HepG2 (cell line): ENCODE measurements around the gene C9orf50. TPM values are rescaled to one million over a fixed set of nuclear protein-coding genes. Genes with fewer than 3 reads are reported as not detected.

Source experiments
- BCL6 ChIP-seq: IDR thresholded peaks from 2 replicates; pipeline ENCODE4 v1.6.1; 2016; ENCODE audit warnings: missing genetic modification reagents, missing compliant biosample characterization
- FOSL2 ChIP-seq: sonication (generic); formaldehyde crosslinking; IDR thresholded peaks from 2 replicates; pipeline ENCODE4 v1.4.0; 2020; ENCODE audit warnings: missing genetic modification reagents
- HNRNPLL ChIP-seq: fragments of 200-400 bp; formaldehyde crosslinking; IDR thresholded peaks from 2 replicates; pipeline ENCODE4 v1.6.1; 2017; ENCODE audit warnings: mild to moderate bottlenecking, low read depth, low read length; ENCODE audit not compliant: poor library complexity, severe bottlenecking
- HOXA3 ChIP-seq: sonication (generic); formaldehyde crosslinking; IDR thresholded peaks from 2 replicates; pipeline ENCODE4 v1.5.0; 2020; ENCODE audit warnings: missing genetic modification reagents
- ISL2 ChIP-seq: sonication (generic); formaldehyde crosslinking; IDR thresholded peaks from 2 replicates; pipeline ENCODE4 v1.5.0; 2020; ENCODE audit warnings: missing genetic modification reagents
- NCOA5 ChIP-seq: sonication (generic); formaldehyde crosslinking; IDR thresholded peaks from 2 replicates; pipeline ENCODE4 v1.4.0; 2020; ENCODE audit warnings: missing genetic modification reagents
- NFKB2 ChIP-seq: sonication (generic); formaldehyde crosslinking; IDR thresholded peaks from 2 replicates; pipeline ENCODE4 v1.4.0; 2020; ENCODE audit warnings: missing genetic modification reagents, borderline replicate concordance
- RELA ChIP-seq: sonication (generic); formaldehyde crosslinking; IDR thresholded peaks from 2 replicates; pipeline ENCODE4 v1.4.0; 2020; ENCODE audit warnings: missing genetic modification reagents
- SRSF4 ChIP-seq: fragments of 200-400 bp; formaldehyde crosslinking; IDR thresholded peaks from one replicate; pipeline ENCODE4 v1.6.1; 2018; ENCODE audit warnings: mild to moderate bottlenecking, low read depth, low read length, moderate library complexity; ENCODE audit not compliant: poor library complexity, severe bottlenecking
- YEATS2 ChIP-seq: sonication (generic); formaldehyde crosslinking; IDR thresholded peaks from 2 replicates; pipeline ENCODE4 v1.4.0; 2020; ENCODE audit warnings: missing genetic modification reagents, borderline replicate concordance
- ZBTB7A ChIP-seq: sonication (generic); formaldehyde crosslinking; IDR thresholded peaks from 2 replicates; pipeline ENCODE4 v1.8.0; 2022; ENCODE audit warnings: mild to moderate bottlenecking, missing genetic modification reagents
- ZNF746 ChIP-seq: sonication (generic); formaldehyde crosslinking; IDR thresholded peaks from 2 replicates; pipeline ENCODE4 v1.8.0; 2022; ENCODE audit warnings: mild to moderate bottlenecking, missing genetic modification reagents
- polyA plus RNA-seq, 8 experiments: library from polyadenylated mRNA; depleted of rRNA in 3 of 8; stranded (reverse) in 7 of 8; unstranded in 1 of 8; fragments of >200 nt; fragmentation: Illumina TruSeq in 4 of 8; extraction: Trizol in 4 of 8; gene quantifications; 2 replicates each; pipeline versions ENCODE4 v1.2.1 to v1.2.3, GENCODE V29; 2011 to 2016; ENCODE audit warnings: low read depth in 4 of 8, missing spikeins in 1 of 8, mixed read lengths in 1 of 8; ENCODE audit not compliant: insufficient read depth in 1 of 8
- total RNA-seq, 5 experiments: library from RNA; depleted of rRNA; stranded (reverse); fragments of >200 nt; fragmentation: Illumina TruSeq; extraction: Trizol; gene quantifications; 2 replicates each; pipeline ENCODE4 v1.2.3, GENCODE V29; 2016; ENCODE audit warnings: low read depth in 1 of 5
- TF ChIP-seq, protein P1 (sequence below): sonication (generic); formaldehyde crosslinking; IDR thresholded peaks from 2 replicates; pipeline ENCODE4 v1.8.0; 2022; ENCODE audit warnings: missing genetic modification reagents, mild to moderate bottlenecking, moderate library complexity, borderline replicate concordance
- TF ChIP-seq, protein P2 (sequence below): IDR thresholded peaks from 2 replicates; pipeline ENCODE4 v1.6.1; 2018; ENCODE audit warnings: missing genetic modification reagents
- TF ChIP-seq, protein P3 (sequence below): fragments of 450-650 bp; IDR thresholded peaks from 2 replicates; pipeline ENCODE4 v1.6.1; 2016
- TF ChIP-seq, protein P4 (sequence below): sonication (generic); formaldehyde crosslinking; IDR thresholded peaks from 2 replicates; pipeline ENCODE4 v1.4.0; 2020; ENCODE audit warnings: missing genetic modification reagents
- TF ChIP-seq, protein P5 (sequence below): IDR thresholded peaks from 2 replicates; pipeline ENCODE4 v1.6.1; 2016; ENCODE audit warnings: missing compliant biosample characterization, missing genetic modification reagents, borderline replicate concordance
- TF ChIP-seq, protein P6 (sequence below): sonication (generic); formaldehyde crosslinking; IDR thresholded peaks from 2 replicates; pipeline ENCODE4 v1.4.0; 2020; ENCODE audit warnings: mild to moderate bottlenecking, missing genetic modification reagents

Gene C9orf50
- total and polyA plus RNA-seq, 2 of the 13 experiments (the other 11 are each of a cell fraction or from before 2014, with no cell fraction given) = not detected

DNA sequence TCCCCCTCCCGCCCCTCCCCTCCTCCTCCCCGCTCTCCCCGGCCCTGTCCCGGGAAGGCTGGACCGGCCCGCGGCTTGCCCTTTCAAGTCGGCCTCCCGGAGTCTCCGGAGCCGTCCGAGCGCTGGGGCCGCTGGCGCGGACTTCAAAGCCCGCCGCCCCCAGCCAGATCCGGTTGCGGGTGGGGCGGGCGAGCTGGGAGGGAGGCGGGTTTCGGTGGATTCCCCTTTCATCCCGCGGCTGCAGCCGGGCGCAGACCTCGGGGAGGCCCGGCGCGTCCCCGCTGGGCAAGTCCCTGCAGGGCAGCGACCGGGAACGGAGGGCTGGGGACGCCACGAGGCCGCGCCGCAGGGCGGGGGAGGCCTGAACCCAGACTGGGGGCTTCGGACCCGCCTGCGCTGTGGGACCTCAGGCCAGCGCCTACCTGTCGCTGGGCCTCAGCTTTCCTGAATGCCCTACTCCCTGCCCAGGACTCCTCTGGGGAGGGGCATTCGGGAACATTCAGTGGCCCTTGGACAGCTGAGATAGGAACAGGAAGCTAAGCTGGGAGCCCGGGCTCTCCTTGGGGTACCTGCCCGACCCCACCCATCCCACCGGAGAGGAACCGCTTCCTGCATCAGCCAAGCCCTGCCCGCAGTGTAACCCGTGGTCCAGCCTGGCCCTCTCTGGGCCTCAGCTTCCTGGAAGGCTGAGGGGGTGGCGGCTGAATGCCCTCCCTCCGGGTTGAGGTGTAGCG is 23.4 kb downstream of the C9orf50 start (continued):
- TF ChIP-seq, protein P1, sequence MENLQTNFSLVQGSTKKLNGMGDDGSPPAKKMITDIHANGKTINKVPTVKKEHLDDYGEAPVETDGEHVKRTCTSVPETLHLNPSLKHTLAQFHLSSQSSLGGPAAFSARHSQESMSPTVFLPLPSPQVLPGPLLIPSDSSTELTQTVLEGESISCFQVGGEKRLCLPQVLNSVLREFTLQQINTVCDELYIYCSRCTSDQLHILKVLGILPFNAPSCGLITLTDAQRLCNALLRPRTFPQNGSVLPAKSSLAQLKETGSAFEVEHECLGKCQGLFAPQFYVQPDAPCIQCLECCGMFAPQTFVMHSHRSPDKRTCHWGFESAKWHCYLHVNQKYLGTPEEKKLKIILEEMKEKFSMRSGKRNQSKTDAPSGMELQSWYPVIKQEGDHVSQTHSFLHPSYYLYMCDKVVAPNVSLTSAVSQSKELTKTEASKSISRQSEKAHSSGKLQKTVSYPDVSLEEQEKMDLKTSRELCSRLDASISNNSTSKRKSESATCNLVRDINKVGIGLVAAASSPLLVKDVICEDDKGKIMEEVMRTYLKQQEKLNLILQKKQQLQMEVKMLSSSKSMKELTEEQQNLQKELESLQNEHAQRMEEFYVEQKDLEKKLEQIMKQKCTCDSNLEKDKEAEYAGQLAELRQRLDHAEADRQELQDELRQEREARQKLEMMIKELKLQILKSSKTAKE (CRISPR knock-in tag) = peak; percentile 98
- TF ChIP-seq FOSL2 (CRISPR knock-in tag) (peak; percentile 62; the same call in 1 of the 2 replicates), ZNF746 (CRISPR knock-in tag) (peak; percentile 100), SRSF4 (no peak), ISL2 (CRISPR knock-in tag) (peak; percentile 96), NCOA5 (CRISPR knock-in tag) (no peak), YEATS2 (peak; percentile 26; the same call in 1 of the 2 replicates), HNRNPLL (peak; percentile 84), HOXA3 (CRISPR knock-in tag) (peak; percentile 86), BCL6 (CRISPR knock-in tag) (peak; percentile 93), NFKB2 (CRISPR knock-in tag) (peak; percentile 49; the same call in 1 of the 2 replicates), RELA (CRISPR knock-in tag) (peak; percentile 92; the same call in 1 of the 2 replicates), ZBTB7A (CRISPR knock-in tag) (0 out of 2 replicates have a peak, but pooled peaks have one; percentile 51)
- TF ChIP-seq, protein P2, sequence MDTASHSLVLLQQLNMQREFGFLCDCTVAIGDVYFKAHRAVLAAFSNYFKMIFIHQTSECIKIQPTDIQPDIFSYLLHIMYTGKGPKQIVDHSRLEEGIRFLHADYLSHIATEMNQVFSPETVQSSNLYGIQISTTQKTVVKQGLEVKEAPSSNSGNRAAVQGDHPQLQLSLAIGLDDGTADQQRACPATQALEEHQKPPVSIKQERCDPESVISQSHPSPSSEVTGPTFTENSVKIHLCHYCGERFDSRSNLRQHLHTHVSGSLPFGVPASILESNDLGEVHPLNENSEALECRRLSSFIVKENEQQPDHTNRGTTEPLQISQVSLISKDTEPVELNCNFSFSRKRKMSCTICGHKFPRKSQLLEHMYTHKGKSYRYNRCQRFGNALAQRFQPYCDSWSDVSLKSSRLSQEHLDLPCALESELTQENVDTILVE (CRISPR knock-in tag) = peak; percentile 99
- TF ChIP-seq, protein P3, sequence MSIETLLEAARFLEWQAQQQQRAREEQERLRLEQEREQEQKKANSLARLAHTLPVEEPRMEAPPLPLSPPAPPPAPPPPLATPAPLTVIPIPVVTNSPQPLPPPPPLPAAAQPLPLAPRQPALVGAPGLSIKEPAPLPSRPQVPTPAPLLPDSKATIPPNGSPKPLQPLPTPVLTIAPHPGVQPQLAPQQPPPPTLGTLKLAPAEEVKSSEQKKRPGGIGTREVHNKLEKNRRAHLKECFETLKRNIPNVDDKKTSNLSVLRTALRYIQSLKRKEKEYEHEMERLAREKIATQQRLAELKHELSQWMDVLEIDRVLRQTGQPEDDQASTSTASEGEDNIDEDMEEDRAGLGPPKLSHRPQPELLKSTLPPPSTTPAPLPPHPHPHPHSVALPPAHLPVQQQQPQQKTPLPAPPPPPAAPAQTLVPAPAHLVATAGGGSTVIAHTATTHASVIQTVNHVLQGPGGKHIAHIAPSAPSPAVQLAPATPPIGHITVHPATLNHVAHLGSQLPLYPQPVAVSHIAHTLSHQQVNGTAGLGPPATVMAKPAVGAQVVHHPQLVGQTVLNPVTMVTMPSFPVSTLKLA = no peak
- TF ChIP-seq, protein P4, sequence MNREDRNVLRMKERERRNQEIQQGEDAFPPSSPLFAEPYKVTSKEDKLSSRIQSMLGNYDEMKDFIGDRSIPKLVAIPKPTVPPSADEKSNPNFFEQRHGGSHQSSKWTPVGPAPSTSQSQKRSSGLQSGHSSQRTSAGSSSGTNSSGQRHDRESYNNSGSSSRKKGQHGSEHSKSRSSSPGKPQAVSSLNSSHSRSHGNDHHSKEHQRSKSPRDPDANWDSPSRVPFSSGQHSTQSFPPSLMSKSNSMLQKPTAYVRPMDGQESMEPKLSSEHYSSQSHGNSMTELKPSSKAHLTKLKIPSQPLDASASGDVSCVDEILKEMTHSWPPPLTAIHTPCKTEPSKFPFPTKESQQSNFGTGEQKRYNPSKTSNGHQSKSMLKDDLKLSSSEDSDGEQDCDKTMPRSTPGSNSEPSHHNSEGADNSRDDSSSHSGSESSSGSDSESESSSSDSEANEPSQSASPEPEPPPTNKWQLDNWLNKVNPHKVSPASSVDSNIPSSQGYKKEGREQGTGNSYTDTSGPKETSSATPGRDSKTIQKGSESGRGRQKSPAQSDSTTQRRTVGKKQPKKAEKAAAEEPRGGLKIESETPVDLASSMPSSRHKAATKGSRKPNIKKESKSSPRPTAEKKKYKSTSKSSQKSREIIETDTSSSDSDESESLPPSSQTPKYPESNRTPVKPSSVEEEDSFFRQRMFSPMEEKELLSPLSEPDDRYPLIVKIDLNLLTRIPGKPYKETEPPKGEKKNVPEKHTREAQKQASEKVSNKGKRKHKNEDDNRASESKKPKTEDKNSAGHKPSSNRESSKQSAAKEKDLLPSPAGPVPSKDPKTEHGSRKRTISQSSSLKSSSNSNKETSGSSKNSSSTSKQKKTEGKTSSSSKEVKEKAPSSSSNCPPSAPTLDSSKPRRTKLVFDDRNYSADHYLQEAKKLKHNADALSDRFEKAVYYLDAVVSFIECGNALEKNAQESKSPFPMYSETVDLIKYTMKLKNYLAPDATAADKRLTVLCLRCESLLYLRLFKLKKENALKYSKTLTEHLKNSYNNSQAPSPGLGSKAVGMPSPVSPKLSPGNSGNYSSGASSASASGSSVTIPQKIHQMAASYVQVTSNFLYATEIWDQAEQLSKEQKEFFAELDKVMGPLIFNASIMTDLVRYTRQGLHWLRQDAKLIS = no peak
- TF ChIP-seq, protein P5, sequence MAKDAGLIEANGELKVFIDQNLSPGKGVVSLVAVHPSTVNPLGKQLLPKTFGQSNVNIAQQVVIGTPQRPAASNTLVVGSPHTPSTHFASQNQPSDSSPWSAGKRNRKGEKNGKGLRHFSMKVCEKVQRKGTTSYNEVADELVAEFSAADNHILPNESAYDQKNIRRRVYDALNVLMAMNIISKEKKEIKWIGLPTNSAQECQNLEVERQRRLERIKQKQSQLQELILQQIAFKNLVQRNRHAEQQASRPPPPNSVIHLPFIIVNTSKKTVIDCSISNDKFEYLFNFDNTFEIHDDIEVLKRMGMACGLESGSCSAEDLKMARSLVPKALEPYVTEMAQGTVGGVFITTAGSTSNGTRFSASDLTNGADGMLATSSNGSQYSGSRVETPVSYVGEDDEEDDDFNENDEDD (CRISPR knock-in tag) = peak; percentile 66; the same call in 1 of the 2 replicates
- TF ChIP-seq, protein P6, sequence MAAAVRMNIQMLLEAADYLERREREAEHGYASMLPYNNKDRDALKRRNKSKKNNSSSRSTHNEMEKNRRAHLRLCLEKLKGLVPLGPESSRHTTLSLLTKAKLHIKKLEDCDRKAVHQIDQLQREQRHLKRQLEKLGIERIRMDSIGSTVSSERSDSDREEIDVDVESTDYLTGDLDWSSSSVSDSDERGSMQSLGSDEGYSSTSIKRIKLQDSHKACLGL (CRISPR knock-in tag) = peak; percentile 68; the same call in 1 of the 2 replicates
